ENCODE data around the gene CALML4. TPM values are rescaled to one million over a fixed set of nuclear protein-coding genes. Genes with fewer than 3 reads are reported as not detected.

CALML4 gene
- total RNA-seq, 1 donor, result 2.2 TPM

DNA sequence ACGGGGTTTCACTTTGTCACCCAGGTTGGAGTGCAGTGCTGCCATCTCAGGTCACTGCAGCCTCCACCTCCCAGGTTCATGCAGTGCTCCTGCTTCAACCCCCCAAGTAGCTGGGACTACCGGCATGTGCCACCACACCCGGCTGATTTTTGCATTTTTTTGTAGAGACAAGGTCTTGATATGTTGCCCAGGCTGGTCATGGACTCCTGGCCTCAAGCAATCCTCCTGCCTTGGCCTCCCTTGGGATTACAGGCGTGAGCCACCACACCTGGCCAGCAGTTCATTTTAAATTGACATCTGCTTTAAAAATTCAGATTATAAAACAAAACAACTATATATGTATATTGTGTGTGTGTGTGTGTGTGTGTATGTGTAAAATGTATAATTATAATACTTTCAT, 38.3 kb downstream of the CALML4 start:
- H3K4me2 ChIP-seq (ENCODE audit: insufficient read depth, low read length), result no peak overlapping the region
- no peaks in the 10 kb centered on the region for H3K9me3 ChIP-seq (ENCODE audit: low read depth, low read length)
- H3K36me3 ChIP-seq (ENCODE audit: insufficient read depth, low read length), result peaks cover 6% of the 10 kb centered on the region
- DNase-seq (ENCODE audit: insufficient read length, low spot score, missing footprints), result no peak
- H4K20me1 ChIP-seq (ENCODE audit: insufficient read depth, low read length), result no peaks in the 10 kb centered on the region
- no peak overlapping the region for H2AFZ ChIP-seq (ENCODE audit: low read length)
- no peaks in the 10 kb centered on the region for H3K27me3 ChIP-seq (ENCODE audit: insufficient read depth, low read length)
- no peaks in the 10 kb centered on the region for H3K79me2 ChIP-seq (ENCODE audit: insufficient read depth, low read length)
- H3K27ac ChIP-seq (ENCODE audit: low read depth, low read length), result no peak overlapping the region
- TF ChIP-seq, protein P1, sequence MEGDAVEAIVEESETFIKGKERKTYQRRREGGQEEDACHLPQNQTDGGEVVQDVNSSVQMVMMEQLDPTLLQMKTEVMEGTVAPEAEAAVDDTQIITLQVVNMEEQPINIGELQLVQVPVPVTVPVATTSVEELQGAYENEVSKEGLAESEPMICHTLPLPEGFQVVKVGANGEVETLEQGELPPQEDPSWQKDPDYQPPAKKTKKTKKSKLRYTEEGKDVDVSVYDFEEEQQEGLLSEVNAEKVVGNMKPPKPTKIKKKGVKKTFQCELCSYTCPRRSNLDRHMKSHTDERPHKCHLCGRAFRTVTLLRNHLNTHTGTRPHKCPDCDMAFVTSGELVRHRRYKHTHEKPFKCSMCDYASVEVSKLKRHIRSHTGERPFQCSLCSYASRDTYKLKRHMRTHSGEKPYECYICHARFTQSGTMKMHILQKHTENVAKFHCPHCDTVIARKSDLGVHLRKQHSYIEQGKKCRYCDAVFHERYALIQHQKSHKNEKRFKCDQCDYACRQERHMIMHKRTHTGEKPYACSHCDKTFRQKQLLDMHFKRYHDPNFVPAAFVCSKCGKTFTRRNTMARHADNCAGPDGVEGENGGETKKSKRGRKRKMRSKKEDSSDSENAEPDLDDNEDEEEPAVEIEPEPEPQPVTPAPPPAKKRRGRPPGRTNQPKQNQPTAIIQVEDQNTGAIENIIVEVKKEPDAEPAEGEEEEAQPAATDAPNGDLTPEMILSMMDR (IDR thresholded peaks at IDR 0.05; ENCODE audit: extremely low read depth, low read depth, low read length), result no peak
- H3K4me3 ChIP-seq (ENCODE audit: insufficient read depth, low read length), result no peak overlapping the region
- H3K4me1 ChIP-seq (ENCODE audit: insufficient read depth, low read length), result no peaks in the 10 kb centered on the region

DNA sequence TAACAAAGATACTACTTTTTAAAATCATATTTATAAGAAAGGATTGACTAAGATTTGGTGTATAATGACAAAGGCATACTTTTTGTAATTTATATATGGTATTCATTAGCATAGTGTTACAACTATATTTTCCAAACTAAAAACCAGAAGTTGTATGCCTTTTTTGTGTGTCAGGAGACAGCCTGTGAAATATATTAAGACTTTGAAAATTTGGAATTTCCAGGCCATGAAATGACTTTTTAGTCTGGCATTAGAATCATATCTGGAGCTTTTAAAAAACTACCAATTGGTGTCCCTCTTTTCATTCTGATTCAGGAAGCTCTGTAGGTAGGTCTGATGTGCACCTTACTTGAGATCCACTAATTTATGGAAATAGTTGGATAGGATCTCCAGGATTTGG, 41.9 kb downstream of the CALML4 start:
- H3K9me3 ChIP-seq (ENCODE audit: low read depth, low read length), result no peaks in the 10 kb centered on the region
- H3K4me1 ChIP-seq (ENCODE audit: insufficient read depth, low read length), result no peaks in the 10 kb centered on the region
- H3K27ac ChIP-seq (ENCODE audit: low read depth, low read length), result no peak overlapping the region
- no peak overlapping the region for H3K4me3 ChIP-seq (ENCODE audit: insufficient read depth, low read length)
- no peak overlapping the region for H2AFZ ChIP-seq (ENCODE audit: low read length)
- H3K79me2 ChIP-seq (ENCODE audit: insufficient read depth, low read length), result no peaks in the 10 kb centered on the region
- H3K27me3 ChIP-seq (ENCODE audit: insufficient read depth, low read length), result no peaks in the 10 kb centered on the region
- H3K4me2 ChIP-seq (ENCODE audit: insufficient read depth, low read length), result no peak overlapping the region
- peaks cover 15% of the 10 kb centered on the region for H3K36me3 ChIP-seq (ENCODE audit: insufficient read depth, low read length)
- no peaks in the 10 kb centered on the region for H4K20me1 ChIP-seq (ENCODE audit: insufficient read depth, low read length)
- TF ChIP-seq, protein P1 (IDR thresholded peaks at IDR 0.05; ENCODE audit: extremely low read depth, low read depth, low read length), result no peak
- DNase-seq (ENCODE audit: insufficient read length, low spot score, missing footprints), result no peak

DNA sequence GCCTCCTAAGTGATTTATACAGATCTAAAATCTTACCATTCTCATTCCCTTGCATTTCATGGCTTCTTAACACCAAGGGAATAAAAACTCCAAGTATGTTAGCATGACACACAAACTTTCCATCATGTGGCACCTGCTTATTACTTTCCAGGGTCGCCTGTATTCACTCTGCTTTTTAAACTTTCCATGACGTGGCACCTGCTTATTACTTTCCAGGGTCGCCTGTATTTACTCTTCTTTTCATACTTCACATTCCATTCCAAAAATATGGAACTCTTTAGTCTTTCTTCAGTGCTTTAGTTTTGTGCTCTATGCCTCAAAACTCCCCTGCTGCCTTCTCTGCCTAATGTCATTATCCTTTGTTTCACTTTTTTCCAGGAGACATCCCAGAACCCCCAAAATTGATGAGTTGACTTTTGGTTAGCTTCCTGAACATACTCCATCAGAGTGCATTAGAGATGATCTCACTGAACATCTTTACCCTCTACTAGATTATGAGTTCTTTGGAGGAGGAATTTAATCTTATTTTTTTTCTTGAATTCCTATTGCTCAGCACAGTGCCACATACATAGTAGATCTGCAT, 47.0 kb downstream of the CALML4 start:
- no peaks in the 10 kb centered on the region for H3K79me2 ChIP-seq (ENCODE audit: insufficient read depth, low read length)
- no peaks in the 10 kb centered on the region for H4K20me1 ChIP-seq (ENCODE audit: insufficient read depth, low read length)
- no peak overlapping the region for H2AFZ ChIP-seq (ENCODE audit: low read length)
- no peaks in the 10 kb centered on the region for H3K27me3 ChIP-seq (ENCODE audit: insufficient read depth, low read length)
- no peak overlapping the region for H3K4me2 ChIP-seq (ENCODE audit: insufficient read depth, low read length)
- H3K4me1 ChIP-seq (ENCODE audit: insufficient read depth, low read length), result no peaks in the 10 kb centered on the region
- TF ChIP-seq, protein P1 (IDR thresholded peaks at IDR 0.05; ENCODE audit: extremely low read depth, low read depth, low read length), result no peak
- no peak for DNase-seq (ENCODE audit: insufficient read length, low spot score, missing footprints)
- no peak overlapping the region for H3K4me3 ChIP-seq (ENCODE audit: insufficient read depth, low read length)
- H3K9me3 ChIP-seq (ENCODE audit: low read depth, low read length), result no peaks in the 10 kb centered on the region
- peaks cover 11% of the 10 kb centered on the region for H3K36me3 ChIP-seq (ENCODE audit: insufficient read depth, low read length)
- no peak overlapping the region for H3K27ac ChIP-seq (ENCODE audit: low read depth, low read length)

DNA sequence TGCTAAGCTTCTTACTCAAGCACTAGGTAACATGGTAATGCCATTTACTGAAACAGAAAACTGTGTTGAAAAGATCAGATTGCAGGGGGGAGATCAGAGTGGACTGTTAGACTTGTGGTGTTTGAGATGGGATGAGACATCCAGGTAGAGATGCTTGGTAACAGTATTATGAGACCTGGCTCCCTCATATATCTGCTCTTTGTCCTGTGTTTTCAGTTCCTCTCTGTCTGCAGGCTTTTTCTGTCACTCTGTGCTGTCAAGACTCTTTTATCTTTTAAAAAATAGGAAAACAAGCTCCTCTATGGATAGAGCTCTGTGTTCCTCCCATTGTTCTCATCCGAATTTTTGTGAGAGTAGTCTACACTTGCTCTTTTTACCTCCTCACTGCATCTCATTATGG, 48.1 kb downstream of the CALML4 start:
- peaks cover 3% of the 10 kb centered on the region for H3K79me2 ChIP-seq (ENCODE audit: insufficient read depth, low read length)
- H3K27ac ChIP-seq (ENCODE audit: low read depth, low read length), result no peak overlapping the region
- H3K4me1 ChIP-seq (ENCODE audit: insufficient read depth, low read length), result no peaks in the 10 kb centered on the region
- peaks cover 8% of the 10 kb centered on the region for H3K36me3 ChIP-seq (ENCODE audit: insufficient read depth, low read length)
- H3K4me3 ChIP-seq (ENCODE audit: insufficient read depth, low read length), result no peak overlapping the region
- no peak overlapping the region for H2AFZ ChIP-seq (ENCODE audit: low read length)
- no peak overlapping the region for H3K4me2 ChIP-seq (ENCODE audit: insufficient read depth, low read length)
- DNase-seq (ENCODE audit: insufficient read length, low spot score, missing footprints), result no peak
- TF ChIP-seq, protein P1 (IDR thresholded peaks at IDR 0.05; ENCODE audit: extremely low read depth, low read depth, low read length), result no peak
- no peaks in the 10 kb centered on the region for H3K9me3 ChIP-seq (ENCODE audit: low read depth, low read length)
- no peaks in the 10 kb centered on the region for H3K27me3 ChIP-seq (ENCODE audit: insufficient read depth, low read length)
- H4K20me1 ChIP-seq (ENCODE audit: insufficient read depth, low read length), result no peaks in the 10 kb centered on the region
